ENCODE results near the gene HIPK2. TPM values are rescaled to one million over a fixed set of nuclear protein-coding genes. Genes with fewer than 3 reads are reported as not detected.
"Not testable (repeated sequence)": the region's sequence is repeated elsewhere in the genome, so short reads cannot be mapped to it uniquely, and the experiment has no call there.

HIPK2 gene
- total RNA-seq, 1 experiment from 2014 or later: 30.7 TPM

GRCh38 chr7:139560199-139560598 is 217.6 kb downstream of the HIPK2 start:
- no TSS peak for BruUV-seq (replicated peaks)
- Histone ChIP-seq H3K36me3 (ENCODE audit: insufficient read depth, low read length, poor library complexity, severe bottlenecking) (no peaks in the 10 kb centered on the region), H3K27me3 (replicated peaks; ENCODE audit: insufficient read depth, low read depth, low read length, poor library complexity) (no peaks in the 10 kb centered on the region), H3K27ac (ENCODE audit: low read depth, low read length, poor library complexity, severe bottlenecking) (no peak overlapping the region), H3K4me3 (ENCODE audit: low read depth, low read length, poor library complexity, severe bottlenecking) (no peak overlapping the region), H3K9me3 (ENCODE audit: low read depth, low read length, poor library complexity, severe bottlenecking) (no peaks in the 10 kb centered on the region), H3K4me1 (ENCODE audit: insufficient read depth, low read length, poor library complexity, severe bottlenecking) (no peaks in the 10 kb centered on the region)
- POLR2A ChIA-PET (ENCODE audit: low non-redundant PET): no interaction called here
- intact Hi-C loops (cut with micrococcal nuclease; ENCODE audit: unreplicated experiment): no loop called here
- TF ChIP-seq EZH2 (IDR thresholded peaks at IDR 0.05; ENCODE audit: borderline replicate concordance, low read depth, low read length, poor library complexity, severe bottlenecking): no peak
- no peak for TF ChIP-seq CTCF (conservative IDR thresholded peaks at IDR 0.05; ENCODE audit: low read depth, low read length)
- no peak for DNase-seq (ENCODE audit: low spot score)
- CTCF ChIA-PET: no interaction called here

- TF ChIP-seq CTCF (conservative IDR thresholded peaks at IDR 0.05; ENCODE audit: low read depth, low read length): no peak
- TF ChIP-seq EZH2 (IDR thresholded peaks at IDR 0.05; ENCODE audit: borderline replicate concordance, low read depth, low read length, poor library complexity, severe bottlenecking): no peak
- Histone ChIP-seq H3K4me1 (ENCODE audit: insufficient read depth, low read length, poor library complexity, severe bottlenecking) (no peaks in the 10 kb centered on the region), H3K9me3 (ENCODE audit: low read depth, low read length, poor library complexity, severe bottlenecking) (no peaks in the 10 kb centered on the region), H3K27ac (ENCODE audit: low read depth, low read length, poor library complexity, severe bottlenecking) (no peak overlapping the region), H3K36me3 (ENCODE audit: insufficient read depth, low read length, poor library complexity, severe bottlenecking) (no peaks in the 10 kb centered on the region), H3K4me3 (ENCODE audit: low read depth, low read length, poor library complexity, severe bottlenecking) (no peak overlapping the region), H3K27me3 (replicated peaks; ENCODE audit: insufficient read depth, low read depth, low read length, poor library complexity) (no peaks in the 10 kb centered on the region)
- intact Hi-C loops (cut with micrococcal nuclease; ENCODE audit: unreplicated experiment): no loop called here
- POLR2A ChIA-PET (ENCODE audit: low non-redundant PET): no interaction called here
- DNase-seq (ENCODE audit: low spot score): no peak
- no TSS peak for BruUV-seq (replicated peaks)
- CTCF ChIA-PET: no interaction called here
Observed at GRCh38 chr7:139559364-139560105, 218.3 kb downstream of the HIPK2 start.

- no peak overlapping the region for H3K27ac ChIP-seq (ENCODE audit: low read depth, low read length, poor library complexity, severe bottlenecking)
- H3K9me3 ChIP-seq (ENCODE audit: low read depth, low read length, poor library complexity, severe bottlenecking): no peaks in the 10 kb centered on the region
- ChIA-PET CTCF (no interaction called here), POLR2A (ENCODE audit: low non-redundant PET) (interaction anchor here (0.6 kb wide), 1 partner anchor 115 kb away, joined by 3 read pairs; no protein-coding TSS in a partner anchor)
- H3K4me1 ChIP-seq (ENCODE audit: insufficient read depth, low read length, poor library complexity, severe bottlenecking): no peaks in the 10 kb centered on the region
- DNase-seq (ENCODE audit: low spot score): no peak
- no peaks in the 10 kb centered on the region for H3K27me3 ChIP-seq (replicated peaks; ENCODE audit: insufficient read depth, low read depth, low read length, poor library complexity)
- TF ChIP-seq EZH2 (IDR thresholded peaks at IDR 0.05; ENCODE audit: borderline replicate concordance, low read depth, low read length, poor library complexity, severe bottlenecking): no peak
- TF ChIP-seq CTCF (conservative IDR thresholded peaks at IDR 0.05; ENCODE audit: low read depth, low read length): no peak
- H3K4me3 ChIP-seq (ENCODE audit: low read depth, low read length, poor library complexity, severe bottlenecking): no peak overlapping the region
- no peaks in the 10 kb centered on the region for H3K36me3 ChIP-seq (ENCODE audit: insufficient read depth, low read length, poor library complexity, severe bottlenecking)
- no TSS peak for BruUV-seq (replicated peaks)
- intact Hi-C loops (cut with micrococcal nuclease; ENCODE audit: unreplicated experiment): no loop called here
Observed at GRCh38 chr7:139557857-139558581, 219.8 kb downstream of the HIPK2 start.

GRCh38 chr7:139553991-139554700 is 223.7 kb downstream of the HIPK2 start:
- BruUV-seq (replicated peaks); intact Hi-C loops (cut with micrococcal nuclease; ENCODE audit: unreplicated experiment); POLR2A ChIA-PET (ENCODE audit: low non-redundant PET); H3K27me3 ChIP-seq (replicated peaks; ENCODE audit: insufficient read depth, low read depth, low read length, poor library complexity); H3K4me1 ChIP-seq (ENCODE audit: insufficient read depth, low read length, poor library complexity, severe bottlenecking); DNase-seq (ENCODE audit: low spot score); H3K27ac ChIP-seq (ENCODE audit: low read depth, low read length, poor library complexity, severe bottlenecking); H3K9me3 ChIP-seq (ENCODE audit: low read depth, low read length, poor library complexity, severe bottlenecking); H3K36me3 ChIP-seq (ENCODE audit: insufficient read depth, low read length, poor library complexity, severe bottlenecking); H3K4me3 ChIP-seq (ENCODE audit: low read depth, low read length, poor library complexity, severe bottlenecking); CTCF ChIA-PET: not testable (repeated sequence)
